ENCODE results near the gene S100A7.

The S100A7 gene

GRCh38 chr1:153441238-153441755 is 19.2 kb downstream of the S100A7 start:
- H3K4me1 Mint-ChIP-seq = no peaks in the 10 kb centered on the region
- no peak for TF ChIP-seq CTCF (IDR thresholded peaks at IDR 0.05; ENCODE audit: unreplicated experiment in 3 of 3)
- no peak overlapping the region for H3K4me3 Mint-ChIP-seq
- H3K27me3 Mint-ChIP-seq (ENCODE audit: low read depth) = peaks cover 17% of the 10 kb centered on the region
- no peaks in the 10 kb centered on the region for H3K9me3 Mint-ChIP-seq
- H3K27ac Mint-ChIP-seq = no peak overlapping the region
- no peaks in the 10 kb centered on the region for H3K36me3 Mint-ChIP-seq (ENCODE audit: low read depth)

GRCh38 chr1:153439273-153439672 is 21.2 kb downstream of the S100A7 start:
- Mint-ChIP-seq H3K27me3 (ENCODE audit: low read depth) (peaks cover 12% of the 10 kb centered on the region), H3K4me1 (no peaks in the 10 kb centered on the region), H3K9me3 (no peaks in the 10 kb centered on the region), H3K27ac (no peak overlapping the region), H3K4me3 (no peak overlapping the region), H3K36me3 (ENCODE audit: low read depth) (no peaks in the 10 kb centered on the region)
- TF ChIP-seq CTCF (IDR thresholded peaks at IDR 0.05; ENCODE audit: unreplicated experiment in 3 of 3) = no peak

- H3K36me3 Mint-ChIP-seq (ENCODE audit: low read depth) = no peaks in the 10 kb centered on the region
- H3K4me1 Mint-ChIP-seq = no peaks in the 10 kb centered on the region
- H3K4me3 Mint-ChIP-seq = no peak overlapping the region
- no peaks in the 10 kb centered on the region for H3K9me3 Mint-ChIP-seq
- TF ChIP-seq CTCF (IDR thresholded peaks at IDR 0.05; ENCODE audit: unreplicated experiment in 3 of 3) = no peak
- H3K27me3 Mint-ChIP-seq (ENCODE audit: low read depth) = peaks cover 9% of the 10 kb centered on the region
- H3K27ac Mint-ChIP-seq = no peak overlapping the region
These were observed 21.9 kb downstream of the S100A7 start for GRCh38 chr1:153438599-153438998.

- no peaks in the 10 kb centered on the region for H3K9me3 Mint-ChIP-seq
- no peaks in the 10 kb centered on the region for H3K36me3 Mint-ChIP-seq (ENCODE audit: low read depth)
- no peak for TF ChIP-seq CTCF (IDR thresholded peaks at IDR 0.05; ENCODE audit: unreplicated experiment in 3 of 3)
- H3K27ac Mint-ChIP-seq = no peak overlapping the region
- no peak overlapping the region for H3K4me3 Mint-ChIP-seq
- H3K27me3 Mint-ChIP-seq (ENCODE audit: low read depth) = peaks cover 9% of the 10 kb centered on the region
- no peaks in the 10 kb centered on the region for H3K4me1 Mint-ChIP-seq
These were observed 23.2 kb downstream of the S100A7 start for GRCh38 chr1:153437236-153437635.

GRCh38 chr1:153434746-153435455 is 25.6 kb downstream of the S100A7 start:
- Mint-ChIP-seq H3K4me3 (no peak overlapping the region), H3K27ac (no peak overlapping the region), H3K9me3 (no peaks in the 10 kb centered on the region), H3K27me3 (ENCODE audit: low read depth) (peaks cover 19% of the 10 kb centered on the region), H3K36me3 (ENCODE audit: low read depth) (no peaks in the 10 kb centered on the region), H3K4me1 (no peaks in the 10 kb centered on the region)
- no peak for TF ChIP-seq CTCF (IDR thresholded peaks at IDR 0.05; ENCODE audit: unreplicated experiment in 3 of 3)

Measured in nephron (organoid).